ENCODE results near the gene ADCY3. TPM values are rescaled to one million over a fixed set of nuclear protein-coding genes. Genes with fewer than 3 reads are reported as not detected.
A peak's percentile ranks its signal among the peaks of the same experiment; 100 is the strongest.

The ADCY3 gene
- total and polyA plus RNA-seq, 9 of the 15 experiments (the other 6 are each of a cell fraction or from before 2014, with no cell fraction given) = 1.5 to 54.8 (median 26.3) TPM

DNA sequence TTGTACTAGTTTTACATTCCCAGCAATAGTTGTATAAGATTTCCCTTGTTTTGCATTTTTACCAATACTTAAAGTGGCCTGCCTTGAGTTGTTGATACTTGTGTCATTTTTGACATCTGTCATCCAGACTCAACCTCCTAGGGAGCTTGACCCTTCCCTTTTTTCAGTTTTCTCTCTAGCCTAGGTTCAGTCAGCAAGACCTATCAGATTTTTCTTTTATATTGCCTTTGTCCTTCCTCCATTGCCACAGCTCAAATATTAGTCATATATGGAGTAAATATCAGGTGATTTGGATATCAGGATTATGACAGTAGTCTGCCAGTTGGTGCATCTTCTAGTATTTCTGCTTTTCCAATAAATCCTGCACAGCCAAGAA lies 113.4 kb downstream of the ADCY3 start:
- Histone ChIP-seq H3K36me3 (ENCODE audit: control insufficient read depth, insufficient read depth, low read length) (peaks cover 25% of the 10 kb centered on the region), H3K9ac (ENCODE audit: insufficient read depth in 1 of 2, low read depth in 2 of 2, low read length in 2 of 2) (no peak overlapping the region), H3K9me3 (replicated peaks; ENCODE audit: control insufficient read depth, insufficient read depth, low read depth, low read length) (no peaks in the 10 kb centered on the region; the same call in 1 of the 2 replicates), H2AFZ (ENCODE audit: low read depth, low read length) (no peak overlapping the region), H3K4me2 (ENCODE audit: insufficient read depth, low read length) (no peak overlapping the region), H3K4me1 (replicated peaks in 1 of 2; ENCODE audit: control insufficient read depth in 2 of 2, insufficient read depth in 2 of 2, low read length in 2 of 2) (peaks cover 3 to 17% of the 10 kb centered on the region in 2 experiments), H3K4me3 (no peak overlapping the region), H3K79me2 (ENCODE audit: control insufficient read depth, insufficient read depth, low read length) (peaks cover 53% of the 10 kb centered on the region), H3K9me1 (ENCODE audit: control insufficient read depth, insufficient read depth, low read length) (no peaks in the 10 kb centered on the region), H3K27ac (ENCODE audit: extremely low read depth, low read depth, low read length) (peak overlapping the region; percentile 60; the same call in 2 of the 3 replicates), H3K27me3 (ENCODE audit: control insufficient read depth in 2 of 2, insufficient read depth in 2 of 2, low read length in 2 of 2) (no peaks in the 10 kb centered on the region), H4K20me1 (replicated peaks; ENCODE audit: control insufficient read depth, insufficient read depth, low read length) (no peaks in the 10 kb centered on the region)
- CTCF ChIA-PET (ENCODE audit: low intra/inter-chr PET ratio) = no interaction called here
- POLR2A ChIA-PET = interaction anchor here (1.1 to 2.8 kb wide), 3 partner anchors 9 to 15 kb away, joined by 3 to 10 read pairs (median 3); partner anchors contain the start of genes CENPO and PTRHD1
- FAIRE-seq (no peak), ATAC-seq (peak; percentile 75), DNase-seq (ENCODE audit: extremely low read depth in 1 of 4, low spot score in 3 of 4) (no peak)
- intact Hi-C loops (cut with micrococcal nuclease) (no loop called here), in situ Hi-C loops (cut with MboI) (no loop called here)
- TF ChIP-seq, protein P1, sequence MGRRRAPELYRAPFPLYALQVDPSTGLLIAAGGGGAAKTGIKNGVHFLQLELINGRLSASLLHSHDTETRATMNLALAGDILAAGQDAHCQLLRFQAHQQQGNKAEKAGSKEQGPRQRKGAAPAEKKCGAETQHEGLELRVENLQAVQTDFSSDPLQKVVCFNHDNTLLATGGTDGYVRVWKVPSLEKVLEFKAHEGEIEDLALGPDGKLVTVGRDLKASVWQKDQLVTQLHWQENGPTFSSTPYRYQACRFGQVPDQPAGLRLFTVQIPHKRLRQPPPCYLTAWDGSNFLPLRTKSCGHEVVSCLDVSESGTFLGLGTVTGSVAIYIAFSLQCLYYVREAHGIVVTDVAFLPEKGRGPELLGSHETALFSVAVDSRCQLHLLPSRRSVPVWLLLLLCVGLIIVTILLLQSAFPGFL (CRISPR knock-in tag; IDR thresholded peaks at IDR 0.05) = no peak
- TF ChIP-seq GATAD2B (IDR thresholded peaks at IDR 0.05; ENCODE audit: borderline replicate concordance) (no peak), TBP (optimal IDR thresholded peaks at IDR 0.05; ENCODE audit: low read depth, low read length) (no peak), MITF (IDR thresholded peaks at IDR 0.05) (no peak), ZNF280B (CRISPR knock-in tag; IDR thresholded peaks at IDR 0.05) (no peak), ZC3H4 (CRISPR knock-in tag; IDR thresholded peaks at IDR 0.05; ENCODE audit: borderline replicate concordance) (no peak), MAFF (IDR thresholded peaks at IDR 0.05; ENCODE audit: low read length) (no peak), PKNOX1 (IDR thresholded peaks at IDR 0.05) (peak; percentile 56), ELF4 (CRISPR knock-in tag; IDR thresholded peaks at IDR 0.05) (no peak), MEIS2 (IDR thresholded peaks at IDR 0.05; ENCODE audit: partially characterized antibody) (peak; percentile 55), ZNF12 (CRISPR knock-in tag; IDR thresholded peaks at IDR 0.05) (no peak), MAFK (IDR thresholded peaks at IDR 0.05; ENCODE audit: low read length) (no peak), ZNF197 (CRISPR knock-in tag; IDR thresholded peaks at IDR 0.05; ENCODE audit: low read depth) (no peak)
- TF ChIP-seq, protein P2, sequence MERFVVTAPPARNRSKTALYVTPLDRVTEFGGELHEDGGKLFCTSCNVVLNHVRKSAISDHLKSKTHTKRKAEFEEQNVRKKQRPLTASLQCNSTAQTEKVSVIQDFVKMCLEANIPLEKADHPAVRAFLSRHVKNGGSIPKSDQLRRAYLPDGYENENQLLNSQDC (CRISPR knock-in tag; IDR thresholded peaks at IDR 0.05) = no peak
- TF ChIP-seq, protein P3, sequence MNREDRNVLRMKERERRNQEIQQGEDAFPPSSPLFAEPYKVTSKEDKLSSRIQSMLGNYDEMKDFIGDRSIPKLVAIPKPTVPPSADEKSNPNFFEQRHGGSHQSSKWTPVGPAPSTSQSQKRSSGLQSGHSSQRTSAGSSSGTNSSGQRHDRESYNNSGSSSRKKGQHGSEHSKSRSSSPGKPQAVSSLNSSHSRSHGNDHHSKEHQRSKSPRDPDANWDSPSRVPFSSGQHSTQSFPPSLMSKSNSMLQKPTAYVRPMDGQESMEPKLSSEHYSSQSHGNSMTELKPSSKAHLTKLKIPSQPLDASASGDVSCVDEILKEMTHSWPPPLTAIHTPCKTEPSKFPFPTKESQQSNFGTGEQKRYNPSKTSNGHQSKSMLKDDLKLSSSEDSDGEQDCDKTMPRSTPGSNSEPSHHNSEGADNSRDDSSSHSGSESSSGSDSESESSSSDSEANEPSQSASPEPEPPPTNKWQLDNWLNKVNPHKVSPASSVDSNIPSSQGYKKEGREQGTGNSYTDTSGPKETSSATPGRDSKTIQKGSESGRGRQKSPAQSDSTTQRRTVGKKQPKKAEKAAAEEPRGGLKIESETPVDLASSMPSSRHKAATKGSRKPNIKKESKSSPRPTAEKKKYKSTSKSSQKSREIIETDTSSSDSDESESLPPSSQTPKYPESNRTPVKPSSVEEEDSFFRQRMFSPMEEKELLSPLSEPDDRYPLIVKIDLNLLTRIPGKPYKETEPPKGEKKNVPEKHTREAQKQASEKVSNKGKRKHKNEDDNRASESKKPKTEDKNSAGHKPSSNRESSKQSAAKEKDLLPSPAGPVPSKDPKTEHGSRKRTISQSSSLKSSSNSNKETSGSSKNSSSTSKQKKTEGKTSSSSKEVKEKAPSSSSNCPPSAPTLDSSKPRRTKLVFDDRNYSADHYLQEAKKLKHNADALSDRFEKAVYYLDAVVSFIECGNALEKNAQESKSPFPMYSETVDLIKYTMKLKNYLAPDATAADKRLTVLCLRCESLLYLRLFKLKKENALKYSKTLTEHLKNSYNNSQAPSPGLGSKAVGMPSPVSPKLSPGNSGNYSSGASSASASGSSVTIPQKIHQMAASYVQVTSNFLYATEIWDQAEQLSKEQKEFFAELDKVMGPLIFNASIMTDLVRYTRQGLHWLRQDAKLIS (CRISPR knock-in tag; IDR thresholded peaks at IDR 0.05) = no peak
- no TSS peak for BruUV-seq (replicated peaks)
